Measurements from ENCODE around the gene DGAT2. TPM values are rescaled to one million over a fixed set of nuclear protein-coding genes. Genes with fewer than 3 reads are reported as not detected.

DGAT2 gene
- total and polyA plus RNA-seq, 4 donors: 4.2 to 54.0 (median 8.4) TPM

- Histone ChIP-seq H3K27me3 (ENCODE audit: control insufficient read depth in 3 of 3, insufficient read depth in 3 of 3, low read length in 2 of 3) (no peaks in the 10 kb centered on the region), H3K4me3 (no peak overlapping the region), H3K9ac (ENCODE audit: insufficient read depth in 1 of 2, low read length in 2 of 2) (no peak overlapping the region), H3K27ac (ENCODE audit: low read depth in 1 of 2, low read length in 1 of 2) (no peak overlapping the region), H3K4me1 (ENCODE audit: control insufficient read depth in 5 of 5, insufficient read depth in 5 of 5, low read length in 5 of 5) (no peaks in the 10 kb centered on the region), H3K9me3 (ENCODE audit: control insufficient read depth in 4 of 4, insufficient read depth in 3 of 4, low read length in 3 of 4) (no peaks in the 10 kb centered on the region), H3K36me3 (ENCODE audit: control insufficient read depth in 4 of 4, insufficient read depth in 4 of 4, low read length in 4 of 4) (no peaks in the 10 kb centered on the region)
- ATAC-seq (ENCODE audit: insufficient read depth, low FRiP score): no peak
- TF ChIP-seq CTCF (IDR thresholded peaks at IDR 0.05; ENCODE audit: control extremely low read depth, extremely low read depth): no peak
- WGBS, 2 donors: 84 to 91% methylated on average over 2 of the region's 2 CpGs
- DNase-seq: no peak
These were observed 10.9 kb upstream of the DGAT2 start for GRCh38 chr11:75757651-75758050.

- TF ChIP-seq CTCF (IDR thresholded peaks at IDR 0.05; ENCODE audit: control extremely low read depth, extremely low read depth): no peak
- WGBS, 2 donors: 84 to 89% methylated on average over 4 of the region's 4 CpGs
These were observed 8.7 kb upstream of the DGAT2 start for GRCh38 chr11:75759832-75760231.

GRCh38 chr11:75760243-75760642, 8.3 kb upstream of the DGAT2 start:
- H3K4me1 ChIP-seq (ENCODE audit: control insufficient read depth in 5 of 5, insufficient read depth in 5 of 5, low read length in 5 of 5): peaks cover 0 to 4% (median 0%) of the 10 kb centered on the region in 5 donors
- no peak overlapping the region for H3K27ac ChIP-seq (ENCODE audit: low read depth in 1 of 2, low read length in 1 of 2)
- H3K36me3 ChIP-seq (ENCODE audit: control insufficient read depth in 4 of 4, insufficient read depth in 4 of 4, low read length in 4 of 4): no peaks in the 10 kb centered on the region

More at GRCh38 chr11:75759832-75760231, 8.7 kb upstream of the DGAT2 start:
- no peaks in the 10 kb centered on the region for H3K9me3 ChIP-seq (ENCODE audit: control insufficient read depth in 4 of 4, insufficient read depth in 3 of 4, low read length in 3 of 4)
- H3K27me3 ChIP-seq (ENCODE audit: control insufficient read depth in 3 of 3, insufficient read depth in 3 of 3, low read length in 2 of 3): no peaks in the 10 kb centered on the region
- no peak overlapping the region for H3K4me3 ChIP-seq
- H3K27ac ChIP-seq (ENCODE audit: low read depth in 1 of 2, low read length in 1 of 2): no peak overlapping the region
- ATAC-seq (ENCODE audit: insufficient read depth, low FRiP score): no peak
- peaks cover 0 to 4% (median 0%) of the 10 kb centered on the region in 5 donors for H3K4me1 ChIP-seq (ENCODE audit: control insufficient read depth in 5 of 5, insufficient read depth in 5 of 5, low read length in 5 of 5)
- no peak for DNase-seq
- no peaks in the 10 kb centered on the region for H3K36me3 ChIP-seq (ENCODE audit: control insufficient read depth in 4 of 4, insufficient read depth in 4 of 4, low read length in 4 of 4)
- H3K9ac ChIP-seq (ENCODE audit: insufficient read depth in 1 of 2, low read length in 2 of 2): no peak overlapping the region

More at GRCh38 chr11:75760243-75760642, 8.3 kb upstream of the DGAT2 start:
- H3K27me3 ChIP-seq (ENCODE audit: control insufficient read depth in 3 of 3, insufficient read depth in 3 of 3, low read length in 2 of 3): no peaks in the 10 kb centered on the region
- ATAC-seq (ENCODE audit: insufficient read depth, low FRiP score): no peak
- no peak overlapping the region for H3K9ac ChIP-seq (ENCODE audit: insufficient read depth in 1 of 2, low read length in 2 of 2)
- DNase-seq: no peak
- no peak overlapping the region for H3K4me3 ChIP-seq
- no peak for TF ChIP-seq CTCF (IDR thresholded peaks at IDR 0.05; ENCODE audit: control extremely low read depth, extremely low read depth)
- no peaks in the 10 kb centered on the region for H3K9me3 ChIP-seq (ENCODE audit: control insufficient read depth in 4 of 4, insufficient read depth in 3 of 4, low read length in 3 of 4)

All from lung (tissue), 12 donors.